HG03039 (cell line): ENCODE measurements around the gene PIK3R6.
A peak's percentile ranks its signal among the peaks of the same experiment; 100 is the strongest.

Experiments used
- ATAC-seq: cut with Tn5 transposase; IDR thresholded peaks from one replicate; pipeline ENCODE4 v1.9.1; 2021; ENCODE audit warnings: mild to moderate bottlenecking, moderate library complexity; ENCODE audit not compliant: unreplicated experiment

The PIK3R6 gene

DNA sequence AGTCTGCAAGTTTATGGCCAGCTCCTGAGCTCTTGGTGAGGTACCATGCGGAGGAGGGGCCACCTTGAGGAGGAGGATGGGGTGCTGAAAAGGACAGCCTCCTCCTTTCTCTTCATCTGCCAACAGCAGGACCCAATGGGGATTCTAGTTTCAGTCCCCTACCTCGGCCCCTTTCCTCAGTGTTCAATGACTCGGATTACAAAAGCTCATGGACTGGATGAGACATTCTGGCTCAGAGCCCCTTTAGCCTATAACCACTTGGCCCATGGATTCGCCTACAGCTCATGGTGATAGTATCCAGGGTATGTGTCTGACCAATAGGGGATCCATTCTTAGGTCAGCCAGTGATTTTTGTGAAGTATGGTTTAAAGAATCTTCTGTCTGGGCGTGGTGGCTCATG, 8.5 kb upstream of the PIK3R6 start:
- ATAC-seq: no peak

DNA sequence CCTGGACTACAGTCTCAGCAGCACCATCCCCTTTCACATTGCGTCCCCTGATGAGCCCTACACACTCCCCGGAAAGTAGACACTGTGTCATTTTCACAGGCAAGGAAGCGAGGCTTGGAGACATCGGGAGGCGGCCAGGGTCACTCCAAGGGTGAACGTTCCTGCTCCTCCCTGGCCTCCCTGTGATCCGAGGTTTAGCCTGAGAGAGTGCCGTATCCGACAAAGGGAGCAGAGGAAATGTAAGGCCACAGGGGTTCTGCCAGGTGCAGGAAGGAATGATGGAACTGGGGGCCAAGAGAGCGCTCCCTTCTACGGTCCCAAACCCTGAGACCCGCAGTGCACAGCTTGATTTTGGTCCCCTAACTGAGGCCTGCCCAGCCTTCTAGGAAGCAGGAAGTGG, 8.0 kb upstream of the PIK3R6 start:
- no peak for ATAC-seq

DNA sequence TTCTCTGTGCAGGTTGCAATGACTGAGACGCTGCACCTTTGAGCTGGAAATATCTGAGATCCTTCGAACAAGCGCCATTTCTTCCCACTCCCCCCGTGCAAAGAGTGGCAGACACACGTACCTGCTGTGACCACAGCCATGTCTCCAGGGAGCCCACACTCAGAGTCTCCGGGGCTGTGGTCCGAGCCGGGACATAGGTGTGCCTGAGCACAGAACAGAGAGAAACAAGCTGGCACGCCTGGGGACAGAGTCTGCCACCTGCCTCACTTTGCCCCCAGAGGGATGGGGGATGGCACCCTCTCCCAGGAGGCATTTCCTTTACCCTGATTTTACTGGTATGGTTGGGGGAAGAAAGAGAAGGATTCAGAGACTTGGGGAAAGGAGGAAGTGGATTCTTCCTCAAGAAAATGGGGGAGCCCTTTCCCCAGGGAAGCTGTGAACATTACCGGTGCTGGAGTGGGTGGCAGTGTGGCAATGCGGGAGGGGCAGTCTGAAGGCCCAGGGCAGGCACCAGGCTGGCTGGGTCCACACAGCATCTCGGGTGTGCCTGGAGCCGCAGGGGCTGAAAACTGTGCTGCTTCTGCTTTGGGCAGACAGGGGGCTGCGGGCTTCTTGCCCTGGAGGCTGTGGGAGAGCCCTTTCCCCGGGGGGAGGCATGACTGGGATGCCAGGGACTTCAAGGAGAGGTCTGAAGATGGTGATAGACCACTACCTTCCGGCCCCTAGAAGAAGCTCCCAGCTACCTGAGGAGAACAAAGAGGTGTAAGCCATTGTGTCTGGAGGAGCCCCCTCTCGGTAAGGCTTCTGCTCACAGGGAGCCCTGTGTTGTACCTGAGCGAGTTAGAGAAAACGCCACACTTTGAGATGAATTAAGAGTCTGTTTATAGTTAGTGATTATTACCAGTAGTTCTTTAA, 6.6 kb upstream of the PIK3R6 start:
- no peak for ATAC-seq

DNA sequence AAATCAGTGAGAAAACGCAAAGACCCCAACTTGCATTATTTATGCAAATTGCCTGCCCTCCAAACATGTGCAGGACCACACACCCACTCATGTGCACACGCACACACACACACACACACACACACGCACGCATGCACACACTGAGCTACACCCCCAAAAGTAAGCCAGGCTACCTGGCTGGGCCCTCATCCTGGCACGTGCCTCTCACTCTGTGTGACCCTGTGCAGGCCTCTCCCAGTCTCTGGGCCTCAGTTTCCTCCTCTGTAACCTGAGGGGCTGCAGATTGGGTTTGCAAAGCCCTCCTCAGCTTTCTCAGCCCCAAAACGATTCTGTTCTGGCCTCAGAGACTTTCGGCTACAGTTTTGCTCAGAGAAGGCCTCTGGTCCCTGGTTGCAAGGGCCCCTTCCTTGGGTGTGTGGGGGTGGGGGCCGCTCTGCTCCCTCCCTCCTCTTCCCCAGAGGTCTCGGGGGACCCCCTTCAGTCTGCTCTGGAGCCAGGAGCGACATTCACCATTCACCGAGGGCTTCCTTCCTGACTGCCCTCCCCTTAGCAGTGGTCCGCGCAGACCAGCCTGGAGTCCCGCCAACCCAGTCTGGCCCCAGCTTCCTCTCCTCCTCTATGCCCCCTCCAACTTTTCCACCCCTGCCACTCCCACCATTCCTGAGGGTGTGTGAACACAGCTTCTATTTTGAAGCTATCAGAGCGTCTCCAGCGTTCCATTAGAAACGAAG, 5.4 kb upstream of the PIK3R6 start:
- no peak for ATAC-seq

DNA sequence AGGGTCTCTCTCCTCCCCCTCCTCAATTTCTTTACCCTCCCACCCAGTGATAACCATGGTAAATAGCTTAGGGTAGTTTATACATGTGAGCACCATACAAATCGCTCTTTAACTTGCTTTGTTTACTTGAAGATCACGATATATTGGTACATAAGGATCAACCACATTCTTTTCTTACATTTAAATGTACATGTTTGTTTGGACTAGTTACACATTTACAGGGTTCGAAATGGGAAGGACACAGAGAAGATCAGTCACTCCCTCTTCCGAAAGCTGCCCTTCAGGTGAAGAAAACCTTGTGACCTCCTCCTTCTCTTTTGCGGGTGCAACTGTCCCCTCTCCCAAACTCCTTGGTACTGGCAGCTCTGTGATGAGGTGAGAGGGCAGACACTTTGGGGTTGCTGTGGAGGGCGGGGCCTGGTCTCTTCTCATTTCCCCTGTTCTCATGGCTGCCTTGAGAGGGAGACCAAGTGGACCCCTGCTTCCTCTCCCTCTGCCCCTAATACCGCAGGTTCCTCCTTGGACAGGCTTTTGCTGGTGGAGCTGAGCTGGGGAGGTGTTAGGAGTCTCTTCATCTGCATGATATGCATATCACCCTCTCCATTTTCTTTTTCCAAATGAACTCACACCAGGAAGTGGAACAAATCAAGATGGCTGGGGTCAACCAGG, 4.7 kb upstream of the PIK3R6 start:
- no peak for ATAC-seq

DNA sequence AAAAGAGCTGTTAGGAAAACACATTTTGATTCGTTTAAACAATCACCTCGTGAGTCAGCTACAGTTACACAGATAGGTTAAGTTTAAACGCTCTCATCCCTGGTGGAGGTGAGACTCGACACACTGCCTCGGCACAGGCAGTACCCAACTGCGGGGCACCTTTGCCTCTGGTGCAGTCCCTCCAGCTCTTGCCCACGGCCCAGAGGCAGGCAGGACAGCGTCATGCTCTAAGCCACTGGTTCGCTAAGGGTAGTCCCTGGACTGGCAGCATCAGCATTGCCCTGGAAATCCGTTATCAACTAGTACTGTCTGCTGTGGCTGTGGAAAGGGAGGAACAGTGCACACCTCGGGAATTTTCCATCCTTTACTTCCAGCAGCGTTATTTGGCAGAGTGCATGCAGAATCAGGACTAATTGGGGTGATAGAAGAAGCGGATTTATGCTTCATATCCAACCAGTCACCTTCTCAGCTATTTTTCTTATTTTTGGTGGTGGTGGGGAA, 3.7 kb upstream of the PIK3R6 start:
- no peak for ATAC-seq

DNA sequence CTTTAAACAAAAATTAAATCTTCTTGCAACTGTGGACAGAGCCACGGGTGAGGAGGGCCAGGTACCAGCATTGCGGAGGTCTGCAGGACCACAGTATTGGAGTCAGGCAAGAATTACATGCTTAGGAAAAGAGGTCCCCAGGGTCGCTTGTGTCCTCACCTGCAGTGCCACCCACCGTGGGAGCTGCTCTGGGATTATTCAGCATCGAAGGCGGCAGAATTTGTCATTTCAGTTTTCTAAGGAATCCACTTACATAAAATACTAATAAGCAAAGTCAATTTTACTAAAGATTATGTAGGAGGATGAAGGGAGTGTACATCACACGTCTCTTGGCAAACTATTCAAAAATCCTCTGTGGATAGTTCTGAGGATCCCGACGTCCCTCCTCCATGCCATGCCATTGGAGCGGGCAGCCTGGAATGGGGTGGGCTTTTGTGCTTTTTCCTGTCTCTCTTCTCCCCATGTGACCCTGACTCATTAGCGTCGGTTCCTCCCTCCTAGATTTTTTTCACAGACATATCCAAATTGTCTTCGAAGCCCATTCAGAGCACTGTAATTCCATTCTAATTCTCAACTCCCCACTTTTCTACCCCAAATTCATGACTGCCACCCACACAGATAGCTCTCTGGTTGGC, 3.0 kb upstream of the PIK3R6 start:
- no peak for ATAC-seq

DNA sequence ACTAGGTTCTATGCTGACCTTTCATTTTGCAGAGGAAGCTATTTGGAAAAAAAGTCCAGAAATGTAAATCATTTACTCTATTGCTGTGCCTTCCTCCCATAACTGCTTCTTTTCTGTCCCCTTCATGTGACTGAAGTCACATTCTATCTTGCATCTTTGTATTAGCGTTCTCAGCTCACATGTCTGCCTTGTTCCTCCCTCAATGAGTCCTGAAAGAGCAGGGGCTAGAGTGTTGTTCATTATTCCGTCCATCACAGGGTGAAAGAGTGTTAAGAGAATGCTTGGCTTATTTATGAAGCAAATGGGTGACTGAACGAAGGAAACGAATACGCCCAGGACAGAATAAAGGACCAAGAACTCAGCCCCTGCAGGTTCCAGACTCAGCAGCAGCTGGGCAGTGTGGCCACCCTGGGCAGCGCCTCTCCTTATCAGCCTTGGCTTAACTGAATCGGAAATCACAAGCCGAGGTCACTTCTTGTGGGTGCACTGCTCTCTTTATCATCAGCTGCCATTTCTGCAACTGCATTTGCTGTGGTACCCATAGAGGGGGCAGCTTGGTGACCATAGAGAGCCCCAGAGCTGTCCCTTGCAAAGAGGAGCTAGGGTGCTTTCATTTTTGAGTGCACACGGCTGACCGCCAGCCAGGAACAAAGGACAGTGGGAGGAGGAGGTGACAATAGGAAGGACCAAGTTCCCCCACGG, 1.8 kb upstream of the PIK3R6 start:
- no peak for ATAC-seq

DNA sequence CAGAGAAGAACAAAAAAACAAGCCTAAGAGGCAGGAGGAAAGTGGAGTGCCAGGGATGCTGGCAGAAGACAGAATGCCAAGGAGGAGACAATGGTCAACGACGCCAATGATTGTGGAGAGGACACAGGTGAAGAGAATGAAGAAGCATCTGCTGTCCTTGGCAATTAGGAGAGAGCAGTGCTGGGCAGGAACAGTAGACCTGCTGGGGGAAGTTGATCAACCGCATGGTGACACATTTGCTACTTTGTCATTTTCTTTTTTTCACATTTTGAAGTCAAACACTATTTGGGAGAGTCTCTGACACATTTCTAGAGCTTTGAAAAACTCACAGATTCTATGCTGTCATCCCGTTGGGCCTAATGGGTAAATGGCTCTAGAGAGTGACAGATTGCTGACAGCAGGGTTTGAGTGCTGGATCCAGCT, 1.1 kb upstream of the PIK3R6 start:
- peak; percentile 50 for ATAC-seq

DNA sequence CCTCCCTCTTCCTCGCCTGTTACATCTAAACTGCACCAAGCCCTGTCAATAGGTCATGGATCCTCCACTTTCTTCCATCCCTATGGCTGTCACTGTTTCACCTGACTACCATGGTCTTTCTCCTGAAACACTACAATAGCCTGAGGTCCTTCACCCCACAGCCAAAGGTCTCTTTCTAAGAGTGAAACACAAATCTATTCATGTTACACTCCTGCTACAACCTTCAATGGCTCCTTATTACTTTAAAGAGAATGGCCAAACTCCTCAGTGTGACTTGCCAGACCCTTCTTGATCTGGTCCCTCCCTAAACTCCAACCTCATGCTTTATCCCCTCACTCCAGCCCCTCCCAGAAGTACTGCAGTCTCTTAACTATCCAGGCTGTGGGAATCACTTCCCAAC, 618 bp upstream of the PIK3R6 start:
- no peak for ATAC-seq

DNA sequence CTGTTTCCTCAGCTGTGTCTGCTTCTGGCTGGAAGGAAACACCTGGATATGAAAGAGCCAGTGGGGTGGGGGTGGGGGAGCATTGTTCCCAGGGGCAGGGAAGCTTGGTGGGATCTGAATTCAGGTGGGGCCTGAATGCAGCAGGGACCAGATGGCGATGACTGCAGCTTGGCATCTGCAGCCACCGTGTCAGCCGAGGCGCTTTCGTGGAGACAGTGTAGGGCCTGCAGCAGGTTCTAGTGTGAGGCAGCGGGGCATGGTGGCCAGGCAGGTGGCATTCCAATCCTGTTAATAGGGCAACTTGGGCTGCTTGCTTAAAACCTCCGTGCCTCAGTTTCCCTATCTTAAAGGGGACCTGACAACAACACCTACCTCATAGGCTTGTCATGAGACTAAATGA, 1.7 kb downstream of the PIK3R6 start:
- ATAC-seq: no peak

DNA sequence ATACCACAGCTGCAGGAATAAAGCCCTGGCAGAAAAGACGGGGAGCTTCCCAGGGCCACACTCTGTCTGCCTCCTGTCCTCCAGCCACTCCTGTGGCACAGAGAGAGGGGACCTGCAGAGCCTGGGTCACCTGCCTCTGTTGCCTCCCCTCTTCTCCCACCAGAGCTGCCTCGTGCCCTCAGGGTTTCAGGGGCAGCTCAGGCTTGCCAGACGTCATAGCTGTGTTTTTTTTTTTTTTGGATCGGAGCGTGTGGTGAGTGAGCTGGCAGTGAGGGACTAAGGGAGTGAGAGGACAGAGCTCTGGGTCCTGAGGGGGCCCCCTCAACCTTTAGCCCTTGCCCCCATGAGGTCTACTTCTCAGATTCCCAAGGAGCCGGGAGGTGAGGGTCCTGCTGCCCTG, 2.1 kb downstream of the PIK3R6 start:
- no peak for ATAC-seq

DNA sequence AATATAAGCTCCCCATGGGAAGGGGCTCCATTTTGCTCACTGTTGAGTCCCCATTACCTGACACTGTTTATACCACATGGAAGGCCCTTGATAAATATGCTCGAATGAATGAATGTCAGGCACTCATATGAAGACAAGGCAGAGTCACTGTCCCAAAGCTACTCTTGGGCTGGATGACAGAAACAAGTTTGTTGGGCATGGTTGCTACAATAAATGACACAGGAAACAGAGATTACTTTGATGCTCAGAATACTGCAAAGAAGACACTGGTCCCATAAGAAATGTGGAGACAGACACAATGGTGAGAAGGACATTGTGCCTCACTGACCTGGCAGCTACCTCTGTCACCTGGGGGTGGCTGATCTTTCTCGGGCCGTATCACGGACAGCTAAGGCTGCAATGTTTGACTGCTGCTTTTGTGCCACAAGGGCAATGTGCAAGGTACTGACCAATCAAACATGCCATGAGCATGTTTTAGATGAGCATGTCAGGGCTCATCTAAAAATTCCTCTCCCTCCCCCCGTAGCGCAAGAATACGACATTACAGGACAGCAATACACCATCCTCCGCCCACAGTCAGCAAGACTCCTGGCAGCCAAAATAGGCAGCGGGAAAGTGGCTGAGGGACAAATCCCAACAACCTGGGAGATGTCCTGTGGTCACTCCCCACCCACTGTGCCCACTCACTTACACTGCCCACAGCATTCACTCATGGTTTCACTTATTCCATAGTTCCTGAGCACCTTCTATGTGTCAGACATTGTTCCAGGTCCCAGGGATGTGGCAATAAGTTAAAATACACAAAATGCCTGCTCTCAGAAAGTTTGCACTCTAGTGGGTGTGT, 5.0 kb downstream of the PIK3R6 start:
- ATAC-seq: no peak

DNA sequence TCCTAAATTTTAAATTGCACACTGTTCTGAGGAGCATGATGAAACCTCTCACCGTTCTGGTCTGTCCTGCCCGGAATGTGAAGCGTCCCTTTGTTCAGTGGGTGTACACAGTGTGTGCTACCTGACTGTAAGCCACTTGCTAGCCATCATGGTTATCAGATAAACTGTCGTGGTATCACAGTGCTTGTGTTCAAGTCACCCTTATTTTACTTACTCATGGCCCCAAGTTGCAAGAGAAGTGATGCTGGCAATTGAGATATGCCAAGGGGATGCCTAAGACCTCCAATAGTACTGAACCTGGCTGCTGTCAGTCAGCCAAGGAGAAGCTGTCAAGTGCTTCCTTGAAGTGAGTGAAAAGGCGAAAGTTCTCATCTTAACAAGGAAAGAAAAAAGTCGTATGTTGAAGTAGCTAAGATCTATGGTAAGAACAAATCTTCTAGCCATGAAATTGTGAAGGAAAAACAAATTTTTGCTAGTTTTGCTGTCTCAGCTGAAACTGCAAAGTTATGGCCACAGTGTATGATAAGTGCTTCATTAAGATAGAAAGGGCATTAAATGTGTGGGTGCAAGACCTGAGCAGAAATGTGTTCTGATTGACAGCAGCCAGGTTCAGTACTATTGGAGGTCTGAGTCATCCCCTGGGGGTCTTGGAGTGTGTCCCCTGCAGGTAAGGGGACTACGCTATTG, 5.8 kb downstream of the PIK3R6 start:
- ATAC-seq: no peak

DNA sequence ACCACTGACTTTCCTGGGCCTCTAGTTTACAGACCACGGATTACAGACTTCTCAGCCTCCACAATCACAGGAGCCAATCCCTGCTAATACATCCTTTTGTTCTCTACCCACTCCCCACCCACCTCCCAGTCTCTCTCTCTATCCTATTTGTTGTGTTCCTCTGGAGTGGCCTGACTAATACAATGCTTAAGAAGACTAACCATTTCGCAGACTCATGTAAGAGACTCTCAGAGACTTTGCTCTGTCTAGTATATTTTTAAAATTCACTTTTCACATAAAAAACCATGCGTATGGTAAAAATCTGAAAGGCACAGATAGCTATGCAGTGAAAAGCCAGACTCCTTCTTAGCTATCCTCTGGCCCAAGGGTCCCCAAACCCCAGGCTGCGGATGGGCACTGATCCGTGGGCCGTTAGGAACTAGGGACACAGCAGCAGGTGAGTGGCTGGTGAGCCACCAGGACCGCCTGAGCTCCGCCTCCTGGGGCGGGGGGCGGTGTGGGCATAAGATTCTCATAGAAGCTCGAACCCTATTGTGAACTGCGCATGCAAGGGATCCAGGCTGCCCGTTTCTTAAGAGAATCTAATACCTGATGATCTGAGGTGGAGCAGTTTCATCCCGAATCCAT, 7.6 kb downstream of the PIK3R6 start:
- no peak for ATAC-seq

DNA sequence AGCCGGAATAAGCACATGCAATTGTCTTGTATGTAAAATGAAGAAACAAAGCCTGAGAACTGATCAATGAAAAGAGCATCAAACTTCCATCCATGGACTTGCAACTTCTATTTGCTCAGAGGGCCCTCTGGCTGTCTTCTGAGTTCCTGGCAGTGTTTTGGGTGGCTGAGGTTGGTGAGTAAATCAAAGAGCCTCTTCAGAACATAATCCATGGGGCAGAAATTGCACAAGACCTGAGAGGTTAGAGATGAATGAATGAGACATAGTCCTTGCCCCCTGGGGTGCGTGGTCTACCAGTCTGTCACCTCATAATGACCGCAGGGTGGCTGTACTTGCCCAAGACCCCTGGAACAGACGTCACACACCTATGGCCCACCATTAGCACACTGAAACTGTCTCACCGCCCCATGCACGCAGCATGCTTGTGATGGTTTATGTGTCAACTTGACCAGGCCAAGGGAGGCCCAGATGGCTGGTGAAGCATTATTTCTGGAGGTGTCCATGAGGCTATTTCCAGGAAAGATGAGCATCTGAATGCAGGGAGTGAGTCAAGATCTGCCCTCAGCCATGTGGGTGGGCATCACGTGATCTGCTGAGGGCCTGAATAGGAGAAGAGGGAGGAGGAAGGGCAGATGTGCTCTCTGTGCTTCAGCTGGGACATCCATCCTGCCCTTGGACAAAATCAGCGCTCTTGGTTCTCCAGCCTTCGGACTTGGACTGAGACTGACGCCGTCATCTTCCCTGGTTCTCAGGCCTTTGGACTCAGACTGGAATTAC, 8.3 kb downstream of the PIK3R6 start:
- ATAC-seq: no peak

DNA sequence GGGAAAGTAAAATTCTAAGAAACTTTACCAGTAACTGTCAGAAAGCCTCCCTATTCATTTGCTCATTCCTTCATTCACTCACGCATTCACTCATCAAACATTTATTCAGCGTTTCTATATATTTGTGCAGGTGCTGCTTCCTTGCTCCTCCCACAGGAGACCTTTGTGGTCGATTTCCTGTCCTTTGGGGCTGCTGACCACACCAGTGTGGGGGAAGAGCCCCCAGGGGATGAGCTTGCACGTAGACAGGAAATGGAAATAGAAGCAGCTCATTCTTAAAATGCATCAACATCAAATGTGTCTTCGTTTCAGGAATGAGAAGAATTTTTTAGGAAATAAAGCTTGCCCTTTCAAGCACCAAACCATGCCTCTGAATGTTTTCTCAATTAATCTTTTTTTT, 9.6 kb downstream of the PIK3R6 start:
- ATAC-seq: no peak
